ENCODE measurements around the gene GRAMD1C. TPM values are rescaled to one million over a fixed set of nuclear protein-coding genes. Genes with fewer than 3 reads are reported as not detected.

Gene GRAMD1C
- total RNA-seq, 1 donor from 2014 or later = 2.0 TPM

DNA sequence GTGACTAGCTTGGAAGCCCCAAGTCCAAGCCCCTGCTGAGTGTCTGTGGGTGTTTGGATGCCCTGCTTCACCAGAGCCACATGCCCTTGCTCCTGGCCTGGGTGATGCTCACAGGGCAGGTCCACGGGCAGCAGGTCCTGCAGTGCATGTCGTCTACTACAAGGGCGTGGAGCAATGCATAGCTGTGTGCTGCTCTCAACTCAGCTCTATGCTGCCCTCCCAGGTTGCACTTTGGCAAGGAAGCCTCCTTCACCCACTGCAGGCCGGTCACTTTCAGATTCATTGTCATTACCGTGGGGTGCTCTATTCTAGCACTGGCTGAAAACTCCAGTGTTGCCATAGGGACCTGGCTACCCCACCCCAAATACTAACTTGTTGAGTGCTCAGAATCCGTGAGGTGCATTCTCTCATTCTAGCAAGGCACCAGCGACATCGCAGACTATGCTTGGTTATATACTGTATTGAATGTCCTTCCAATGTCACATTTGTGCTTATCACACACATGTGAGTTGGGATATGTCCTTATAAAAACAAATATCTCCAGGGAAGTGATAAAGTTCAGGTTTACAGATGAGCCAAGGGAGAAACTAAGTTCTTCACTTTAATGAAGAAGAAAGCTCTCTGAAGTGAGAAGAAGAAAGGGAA, 51.8 kb downstream of the GRAMD1C start:
- no peak overlapping the region for H3K27ac ChIP-seq (replicated peaks)
- intact Hi-C loops (cut with micrococcal nuclease) = no loop called here
- no peaks in the 10 kb centered on the region for H3K36me3 ChIP-seq
- no peak for DNase-seq
- H3K4me3 ChIP-seq = no peak overlapping the region
- H3K9me3 ChIP-seq (replicated peaks) = no peaks in the 10 kb centered on the region
- H3K27me3 ChIP-seq (ENCODE audit: low read depth) = no peaks in the 10 kb centered on the region
- no peaks in the 10 kb centered on the region for H3K4me1 ChIP-seq
- TF ChIP-seq, protein P1, sequence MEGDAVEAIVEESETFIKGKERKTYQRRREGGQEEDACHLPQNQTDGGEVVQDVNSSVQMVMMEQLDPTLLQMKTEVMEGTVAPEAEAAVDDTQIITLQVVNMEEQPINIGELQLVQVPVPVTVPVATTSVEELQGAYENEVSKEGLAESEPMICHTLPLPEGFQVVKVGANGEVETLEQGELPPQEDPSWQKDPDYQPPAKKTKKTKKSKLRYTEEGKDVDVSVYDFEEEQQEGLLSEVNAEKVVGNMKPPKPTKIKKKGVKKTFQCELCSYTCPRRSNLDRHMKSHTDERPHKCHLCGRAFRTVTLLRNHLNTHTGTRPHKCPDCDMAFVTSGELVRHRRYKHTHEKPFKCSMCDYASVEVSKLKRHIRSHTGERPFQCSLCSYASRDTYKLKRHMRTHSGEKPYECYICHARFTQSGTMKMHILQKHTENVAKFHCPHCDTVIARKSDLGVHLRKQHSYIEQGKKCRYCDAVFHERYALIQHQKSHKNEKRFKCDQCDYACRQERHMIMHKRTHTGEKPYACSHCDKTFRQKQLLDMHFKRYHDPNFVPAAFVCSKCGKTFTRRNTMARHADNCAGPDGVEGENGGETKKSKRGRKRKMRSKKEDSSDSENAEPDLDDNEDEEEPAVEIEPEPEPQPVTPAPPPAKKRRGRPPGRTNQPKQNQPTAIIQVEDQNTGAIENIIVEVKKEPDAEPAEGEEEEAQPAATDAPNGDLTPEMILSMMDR (IDR thresholded peaks at IDR 0.05; ENCODE audit: borderline replicate concordance) = no peak

DNA sequence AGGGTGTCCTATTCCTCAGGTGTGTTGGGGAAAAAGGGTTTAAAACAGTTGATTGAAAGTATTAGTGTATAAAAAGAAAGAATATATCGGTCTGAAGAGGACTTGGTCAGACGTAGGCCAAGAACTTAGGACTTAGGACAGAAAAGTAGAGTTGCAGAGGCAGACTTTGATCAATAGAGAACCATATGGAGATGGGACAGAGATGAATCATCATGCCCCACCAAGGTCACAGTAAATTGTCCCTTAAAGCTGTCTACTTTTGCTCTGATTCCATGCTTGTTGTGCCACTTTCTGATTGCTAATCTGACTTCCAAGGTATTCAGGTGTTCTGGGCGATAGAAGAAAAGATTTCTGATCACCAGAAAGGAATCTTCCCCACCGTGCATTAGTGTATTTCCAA, 56.3 kb downstream of the GRAMD1C start:
- Histone ChIP-seq H3K27ac (replicated peaks) (no peak overlapping the region), H3K9me3 (replicated peaks) (no peaks in the 10 kb centered on the region), H3K36me3 (no peaks in the 10 kb centered on the region), H3K4me1 (no peaks in the 10 kb centered on the region), H3K27me3 (ENCODE audit: low read depth) (no peaks in the 10 kb centered on the region), H3K4me3 (no peak overlapping the region)
- DNase-seq = no peak
- TF ChIP-seq, protein P1 (IDR thresholded peaks at IDR 0.05; ENCODE audit: borderline replicate concordance) = no peak
- intact Hi-C loops (cut with micrococcal nuclease) = no loop called here

DNA sequence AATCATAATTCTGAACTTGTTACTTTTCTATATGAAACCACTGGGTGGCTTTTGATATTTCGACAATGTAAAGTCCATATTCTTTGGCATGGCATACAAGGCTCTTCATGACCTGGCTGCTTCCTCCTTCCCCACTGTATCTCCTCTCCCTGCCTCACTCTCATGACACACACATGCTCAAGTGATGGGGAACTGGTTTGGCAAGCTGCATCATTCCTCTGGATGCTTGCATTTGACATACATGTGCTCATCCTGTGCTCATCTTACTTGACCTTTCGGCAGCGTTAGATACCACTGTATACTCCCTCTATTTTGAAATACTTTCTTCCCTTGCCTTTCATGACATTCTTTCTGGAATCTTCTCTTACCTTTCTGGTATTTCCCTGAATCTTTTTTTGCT, 57.4 kb downstream of the GRAMD1C start:
- Histone ChIP-seq H3K4me1 (no peaks in the 10 kb centered on the region), H3K27ac (replicated peaks) (no peak overlapping the region), H3K9me3 (replicated peaks) (no peaks in the 10 kb centered on the region), H3K4me3 (no peak overlapping the region), H3K27me3 (ENCODE audit: low read depth) (no peaks in the 10 kb centered on the region), H3K36me3 (no peaks in the 10 kb centered on the region)
- no peak for DNase-seq
- intact Hi-C loops (cut with micrococcal nuclease) = no loop called here
- TF ChIP-seq, protein P1 (IDR thresholded peaks at IDR 0.05; ENCODE audit: borderline replicate concordance) = no peak

DNA sequence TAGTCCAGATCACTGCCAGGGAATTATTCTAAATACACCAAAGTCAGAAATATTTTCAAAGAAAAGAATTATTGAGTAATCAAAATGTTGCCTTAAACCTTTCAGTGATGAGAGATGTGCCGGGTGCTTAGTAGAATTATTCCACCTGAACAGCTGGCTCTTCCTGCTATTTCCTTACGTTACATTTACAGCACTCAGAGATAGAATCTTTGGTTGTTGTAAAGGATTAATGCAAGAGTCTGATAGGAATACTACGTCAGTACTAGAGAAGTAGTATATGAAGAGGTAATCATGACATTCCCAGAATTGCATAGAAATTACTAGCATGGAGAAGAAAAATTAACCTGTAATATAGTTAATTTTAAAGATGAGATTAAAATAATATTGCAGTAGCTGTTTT, 58.3 kb downstream of the GRAMD1C start:
- intact Hi-C loops (cut with micrococcal nuclease) = no loop called here
- H3K27me3 ChIP-seq (ENCODE audit: low read depth) = no peaks in the 10 kb centered on the region
- no peaks in the 10 kb centered on the region for H3K36me3 ChIP-seq
- H3K9me3 ChIP-seq (replicated peaks) = no peaks in the 10 kb centered on the region
- H3K27ac ChIP-seq (replicated peaks) = no peak overlapping the region
- no peak for DNase-seq
- no peak overlapping the region for H3K4me3 ChIP-seq
- H3K4me1 ChIP-seq = no peaks in the 10 kb centered on the region
- TF ChIP-seq, protein P1 (IDR thresholded peaks at IDR 0.05; ENCODE audit: borderline replicate concordance) = no peak

DNA sequence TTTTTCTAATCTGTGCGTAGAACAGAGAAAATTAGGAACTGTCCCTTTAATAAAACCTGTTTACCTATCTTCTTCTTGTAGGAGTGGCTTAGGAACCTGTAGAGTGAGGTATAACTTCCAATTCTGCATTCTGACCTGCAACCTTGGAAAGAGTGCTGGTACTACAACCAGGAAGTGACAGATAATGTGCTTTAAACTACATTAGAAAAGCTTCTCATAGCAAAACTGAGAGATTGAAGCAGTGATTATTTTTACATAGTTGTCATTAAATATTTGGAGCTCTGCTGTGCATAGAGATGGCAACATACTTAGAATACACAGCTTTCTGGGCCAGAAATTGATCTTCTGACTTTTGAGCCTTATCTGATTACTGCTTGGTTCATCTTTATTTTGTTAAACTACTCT, 58.8 kb downstream of the GRAMD1C start:
- no peaks in the 10 kb centered on the region for H3K36me3 ChIP-seq
- H3K27ac ChIP-seq (replicated peaks) = no peak overlapping the region
- H3K4me1 ChIP-seq = no peaks in the 10 kb centered on the region
- TF ChIP-seq, protein P1 (IDR thresholded peaks at IDR 0.05; ENCODE audit: borderline replicate concordance) = no peak
- H3K27me3 ChIP-seq (ENCODE audit: low read depth) = no peaks in the 10 kb centered on the region
- H3K9me3 ChIP-seq (replicated peaks) = no peaks in the 10 kb centered on the region
- no peak for DNase-seq
- intact Hi-C loops (cut with micrococcal nuclease) = no loop called here
- H3K4me3 ChIP-seq = no peak overlapping the region
